HG03354 (cell line): ENCODE results near the gene DNAJC1.

Experiments
- ATAC-seq: cut with Tn5 transposase; IDR thresholded peaks from one replicate; pipeline ENCODE4 v1.9.1; 2021; ENCODE audit warnings: mild to moderate bottlenecking; ENCODE audit not compliant: unreplicated experiment, poor library complexity, severe bottlenecking

Gene DNAJC1

GRCh38 chr10:21797984-21798765 lies 205.4 kb downstream of the DNAJC1 start:
- ATAC-seq: no peak

GRCh38 chr10:21797533-21797932 lies 206.0 kb downstream of the DNAJC1 start:
- no peak for ATAC-seq

GRCh38 chr10:21791276-21791675 lies 212.3 kb downstream of the DNAJC1 start:
- no peak for ATAC-seq

- ATAC-seq: no peak
Observed at GRCh38 chr10:21776883-21777282, 226.6 kb downstream of the DNAJC1 start.

GRCh38 chr10:21771219-21771618 lies 232.3 kb downstream of the DNAJC1 start:
- no peak for ATAC-seq

GRCh38 chr10:21769041-21769440 lies 234.5 kb downstream of the DNAJC1 start:
- ATAC-seq: no peak

GRCh38 chr10:21764466-21765189 lies 238.9 kb downstream of the DNAJC1 start:
- no peak for ATAC-seq

GRCh38 chr10:21760332-21760731 lies 243.2 kb downstream of the DNAJC1 start:
- no peak for ATAC-seq

GRCh38 chr10:21759232-21759631 lies 244.3 kb downstream of the DNAJC1 start:
- no peak for ATAC-seq

- no peak for ATAC-seq
Observed at GRCh38 chr10:21758696-21759095, 244.8 kb downstream of the DNAJC1 start.

GRCh38 chr10:21758239-21758638 lies 245.3 kb downstream of the DNAJC1 start:
- ATAC-seq: no peak

GRCh38 chr10:21757185-21757901 lies 246.2 kb downstream of the DNAJC1 start:
- ATAC-seq: no peak

GRCh38 chr10:21756707-21757106 lies 246.8 kb downstream of the DNAJC1 start:
- no peak for ATAC-seq

GRCh38 chr10:21754410-21755011 lies 249.0 kb downstream of the DNAJC1 start:
- no peak for ATAC-seq

GRCh38 chr10:21753497-21754270 lies 249.8 kb downstream of the DNAJC1 start:
- ATAC-seq: no peak

- no peak for ATAC-seq
Observed at GRCh38 chr10:21751341-21752310, 251.9 kb downstream of the DNAJC1 start.

GRCh38 chr10:21750424-21750823 lies 253.1 kb downstream of the DNAJC1 start:
- ATAC-seq: no peak

- ATAC-seq: no peak
Observed at GRCh38 chr10:21749788-21750187, 253.7 kb downstream of the DNAJC1 start.
